ENCODE measurements around the gene FAM210A. TPM values are rescaled to one million over a fixed set of nuclear protein-coding genes. Genes with fewer than 3 reads are reported as not detected.

The FAM210A gene
- total and polyA plus RNA-seq, 2 of the 4 experiments (the other 2 are of a cell fraction), result 9.8 to 25.3 TPM

- TF ChIP-seq RFX5 (IDR thresholded peaks at IDR 0.05; ENCODE audit: low read depth, low read length), result no peak
- TF ChIP-seq BHLHE40 (IDR thresholded peaks at IDR 0.05; ENCODE audit: low read depth, low read length), result no peak
- TF ChIP-seq SMC3 (IDR thresholded peaks at IDR 0.05; ENCODE audit: low read depth, low read length), result no peak
- no peak for TF ChIP-seq USF2 (IDR thresholded peaks at IDR 0.05; ENCODE audit: low read depth, low read length)
- no peak for TF ChIP-seq FOS (IDR thresholded peaks at IDR 0.05; ENCODE audit: low read depth, low read length)
- no peak for TF ChIP-seq CEBPB (IDR thresholded peaks at IDR 0.05; ENCODE audit: low read depth, low read length)
- TF ChIP-seq NFE2L2 (IDR thresholded peaks at IDR 0.05; ENCODE audit: low read depth, low read length), result no peak
- no peak for TF ChIP-seq MXI1 (IDR thresholded peaks at IDR 0.05; ENCODE audit: borderline replicate concordance, low read depth, low read length)
- TF ChIP-seq MAFK (IDR thresholded peaks at IDR 0.05; ENCODE audit: low read depth, low read length), result no peak
- dilution Hi-C loops (cut with HindIII; ENCODE audit: low sequenced_read_pairs, unreplicated experiment) (no loop called here), intact Hi-C loops (cut with micrococcal nuclease) (no loop called here), in situ Hi-C loops (cut with MboI; ENCODE audit: low sequenced_read_pairs) (loop anchor here (25.0 kb wide), 2 partner anchors 631 to 881 kb away; no protein-coding TSS in a partner anchor)
- H3K4me1 ChIP-seq (ENCODE audit: control insufficient read depth, insufficient read depth, low read length), result no peaks in the 10 kb centered on the region
- no peaks in the 10 kb centered on the region for H4K20me1 ChIP-seq (ENCODE audit: insufficient read depth, low read length)
- H4K5ac ChIP-seq (ENCODE audit: low read depth, low read length), result no peak overlapping the region
- DNase-seq (no peak), ATAC-seq (ENCODE audit: low read depth) (no peak)
- H4K91ac ChIP-seq (ENCODE audit: insufficient read depth, low read depth, low read length), result no peak overlapping the region
- no peaks in the 10 kb centered on the region for H3K79me1 ChIP-seq (ENCODE audit: low read depth in 1 of 2, low read length in 2 of 2)
- no peak overlapping the region for H2AK9ac ChIP-seq (replicated peaks; ENCODE audit: low read depth, low read length, poor library complexity)
- H2AFZ ChIP-seq (replicated peaks; ENCODE audit: low read length, poor library complexity), result no peak overlapping the region
- H3K9me1 ChIP-seq (ENCODE audit: insufficient read depth, low read length), result no peaks in the 10 kb centered on the region
- no peaks in the 10 kb centered on the region for H3K36me3 ChIP-seq (ENCODE audit: control insufficient read depth, insufficient read depth, low read length)
- no peak overlapping the region for H3K9ac ChIP-seq (ENCODE audit: low read depth, low read length)
- H2BK20ac ChIP-seq (ENCODE audit: low read depth, low read length), result no peak overlapping the region
- WGBS, 2 experiments (ENCODE audit: extremely low coverage in 2 of 2, insufficient read length in 1 of 2), result no CpG with 5 or more reads among the region's 16 CpGs
- H4K8ac ChIP-seq (ENCODE audit: low read depth in 2 of 2, low read length in 2 of 2), result no peak overlapping the region
- no peak overlapping the region for H2BK120ac ChIP-seq (ENCODE audit: low read depth, low read length)
- BruUV-seq (replicated peaks), result no TSS peak
- no peak overlapping the region for H3K56ac ChIP-seq (ENCODE audit: extremely low read depth, insufficient read depth, low read length)
- ChIA-PET POLR2A (ENCODE audit: unreplicated experiment) (no interaction called here), CTCF (no interaction called here)
- H3K27me3 ChIP-seq (ENCODE audit: control insufficient read depth, insufficient read depth, low read length), result peaks cover 33% of the 10 kb centered on the region
- H3K18ac ChIP-seq (ENCODE audit: low read depth, low read length), result no peak overlapping the region
- H2BK15ac ChIP-seq (ENCODE audit: low read depth, low read length), result no peak overlapping the region
- H3K27ac ChIP-seq (ENCODE audit: insufficient read depth, low read length), result no peak overlapping the region
- no peak overlapping the region for H3K14ac ChIP-seq (replicated peaks; ENCODE audit: low read depth, low read length)
- no peak overlapping the region for H3K4me3 ChIP-seq (ENCODE audit: insufficient read depth, low read depth, low read length)
- no peak overlapping the region for H2AK5ac ChIP-seq (ENCODE audit: low read depth, low read length)
- H3K9me3 ChIP-seq (ENCODE audit: control insufficient read depth, insufficient read depth, low read length), result 0 out of 2 replicates have a peak, but pooled peaks cover 2% of the 10 kb centered on the region
- no peak overlapping the region for H3K4ac ChIP-seq (ENCODE audit: low read depth, low read length)
- no peak overlapping the region for H3K23ac ChIP-seq (ENCODE audit: low read depth, low read length)
- H2BK5ac ChIP-seq (ENCODE audit: low read depth, low read length, poor library complexity, severe bottlenecking), result no peak overlapping the region
- no peak overlapping the region for H3K4me2 ChIP-seq (ENCODE audit: low read depth, low read length)
These were observed 83.1 kb downstream of the FAM210A start for GRCh38 chr18:13643261-13643751.

Data from IMR-90 (cell line).